Stomach (tissue), 4 donors: ENCODE data around the gene ZNF654.

Source experiments
- CTCF ChIP-seq, 7 experiments: fragments of 450-650 bp in 4 of 7; fragments of 200-600 bp in 3 of 7; sonication (generic) in 3 of 7; IDR thresholded peaks; one replicate each; pipeline ENCODE4 v1.5.1; 2016 to 2019; ENCODE audit warnings: antibody characterized with exemption in 7 of 7, control low read depth in 2 of 7, mild to moderate bottlenecking in 1 of 7
- EP300 ChIP-seq: sonication (generic); formaldehyde crosslinking; IDR thresholded peaks from one replicate; pipeline ENCODE4 v1.6.1; 2017; ENCODE audit warnings: antibody characterized with exemption
- POLR2A ChIP-seq, 4 donors: fragments of 450-650 bp; IDR thresholded peaks; one replicate each; pipeline ENCODE4 v1.6.1; 2016; ENCODE audit warnings: antibody characterized with exemption in 4 of 4, control low read depth in 2 of 4, mild to moderate bottlenecking in 1 of 4, moderate library complexity in 1 of 4

GRCh38 chr3:88152841-88153240 lies 93.8 kb downstream of the ZNF654 start:
- TF ChIP-seq CTCF (IDR thresholded peaks at IDR 0.05) = no peak
- TF ChIP-seq EP300 = no peak
- TF ChIP-seq POLR2A (IDR thresholded peaks at IDR 0.05) = no peak
